ENCODE data around the gene SNRNP35.

- TF ChIP-seq POLR2A (IDR thresholded peaks at IDR 0.05) (no peak), CTCF (IDR thresholded peaks at IDR 0.05) (no peak)
Observed at GRCh38 chr12:123465084-123465483, 7.1 kb downstream of the SNRNP35 start.

Measured in testis (tissue), 2 donors.